ENCODE results near the gene AKT2. TPM values are rescaled to one million over a fixed set of nuclear protein-coding genes. Genes with fewer than 3 reads are reported as not detected.
A peak's percentile ranks its signal among the peaks of the same experiment; 100 is the strongest.

Gene AKT2
- total RNA-seq, 4 donors from 2014 or later = 63.2 to 266 (median 138) TPM

DNA sequence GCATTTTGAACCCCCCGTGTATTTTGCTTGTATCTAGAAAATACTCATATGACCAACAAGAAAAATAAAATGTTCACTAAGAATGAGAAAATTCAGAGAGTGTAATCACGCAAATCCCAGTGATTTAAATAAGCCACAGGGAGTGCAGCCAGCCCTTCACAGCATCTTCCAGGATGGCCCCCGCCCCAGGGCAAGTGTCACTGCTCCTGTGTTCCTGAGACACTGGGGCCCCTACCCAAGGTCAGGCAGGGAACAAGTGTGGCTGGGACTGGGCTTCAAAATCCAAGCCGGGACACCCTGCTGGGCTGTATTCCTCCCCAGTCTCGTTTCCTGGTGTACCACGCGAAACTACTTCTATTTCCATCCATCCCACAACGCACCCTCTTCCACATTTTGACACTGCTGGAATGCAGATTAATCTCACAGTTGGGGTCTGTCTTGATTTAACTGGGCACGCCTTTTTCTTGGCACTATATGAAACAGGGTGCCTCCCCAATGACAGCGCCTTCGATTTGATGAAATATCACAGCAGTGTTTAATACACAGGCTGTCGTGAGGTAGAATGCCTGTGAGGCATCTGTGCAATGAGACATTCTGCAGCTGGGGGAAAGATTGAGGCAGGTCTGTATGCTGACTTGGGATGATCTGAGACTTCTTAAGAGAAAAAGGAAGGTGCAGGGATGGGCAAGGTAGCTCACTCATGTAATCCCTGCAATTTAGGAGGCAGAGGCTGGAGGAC is 40.4 kb downstream of the AKT2 start:
- no peak overlapping the region for H3K4me3 ChIP-seq
- no peak overlapping the region for H3K27ac ChIP-seq
- H3K27me3 ChIP-seq = no peaks in the 10 kb centered on the region
- 87 to 88% methylated on average over 7 to 12 of the region's 12 CpGs for WGBS, 2 donors (ENCODE audit: low coverage in 1 of 2)
- in situ Hi-C loops (cut with MboI; ENCODE audit: low pct_ligation_motif_present in 1 of 4, low pct_unique_long_range_greater_than_20kb in 1 of 4, low sequenced_read_pairs in 3 of 4) = no loop called here
- intact Hi-C loops (cut with DNase I; ENCODE audit: low total_unique reads) = no loop called here
- H3K36me3 ChIP-seq = peaks cover 0 to 16% (median 4%) of the 10 kb centered on the region in 4 donors
- no peak for DNase-seq
- TF ChIP-seq POLR2AphosphoS5 (IDR thresholded peaks at IDR 0.05) = no peak
- TF ChIP-seq, protein P1, sequence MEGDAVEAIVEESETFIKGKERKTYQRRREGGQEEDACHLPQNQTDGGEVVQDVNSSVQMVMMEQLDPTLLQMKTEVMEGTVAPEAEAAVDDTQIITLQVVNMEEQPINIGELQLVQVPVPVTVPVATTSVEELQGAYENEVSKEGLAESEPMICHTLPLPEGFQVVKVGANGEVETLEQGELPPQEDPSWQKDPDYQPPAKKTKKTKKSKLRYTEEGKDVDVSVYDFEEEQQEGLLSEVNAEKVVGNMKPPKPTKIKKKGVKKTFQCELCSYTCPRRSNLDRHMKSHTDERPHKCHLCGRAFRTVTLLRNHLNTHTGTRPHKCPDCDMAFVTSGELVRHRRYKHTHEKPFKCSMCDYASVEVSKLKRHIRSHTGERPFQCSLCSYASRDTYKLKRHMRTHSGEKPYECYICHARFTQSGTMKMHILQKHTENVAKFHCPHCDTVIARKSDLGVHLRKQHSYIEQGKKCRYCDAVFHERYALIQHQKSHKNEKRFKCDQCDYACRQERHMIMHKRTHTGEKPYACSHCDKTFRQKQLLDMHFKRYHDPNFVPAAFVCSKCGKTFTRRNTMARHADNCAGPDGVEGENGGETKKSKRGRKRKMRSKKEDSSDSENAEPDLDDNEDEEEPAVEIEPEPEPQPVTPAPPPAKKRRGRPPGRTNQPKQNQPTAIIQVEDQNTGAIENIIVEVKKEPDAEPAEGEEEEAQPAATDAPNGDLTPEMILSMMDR (IDR thresholded peaks at IDR 0.05) = no peak
- TF ChIP-seq EP300 (IDR thresholded peaks at IDR 0.05; ENCODE audit: low read depth) = no peak
- no peak for TF ChIP-seq POLR2A (IDR thresholded peaks at IDR 0.05)
- no peaks in the 10 kb centered on the region for H3K9me3 ChIP-seq
- H3K4me1 ChIP-seq = peaks cover 0 to 4% (median 2%) of the 10 kb centered on the region in 4 donors

DNA sequence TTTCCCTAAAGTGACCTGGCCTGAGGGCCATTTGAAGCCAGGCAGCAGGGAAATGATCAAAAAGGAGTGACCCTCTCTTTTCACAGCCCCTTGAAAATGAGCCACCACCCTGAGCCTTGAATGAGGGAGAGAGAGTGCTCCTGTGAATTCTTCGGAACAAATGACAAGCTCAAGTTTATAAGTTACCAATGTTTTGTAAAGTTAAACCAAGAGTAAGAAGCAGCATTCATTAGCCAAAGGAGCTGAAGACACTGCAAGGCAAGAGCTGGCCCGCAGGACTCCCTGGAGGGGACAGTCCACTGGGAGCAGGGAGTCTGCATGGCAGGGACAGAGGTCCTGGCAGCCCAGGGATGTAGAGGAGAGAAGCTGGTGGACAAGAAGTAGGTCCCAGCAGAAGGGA is 42.0 kb downstream of the AKT2 start:
- WGBS, 2 donors (ENCODE audit: low coverage in 1 of 2) = 98 to 100% methylated on average over 2 of the region's 2 CpGs
- Histone ChIP-seq H3K36me3 (peaks cover 0 to 26% (median 9%) of the 10 kb centered on the region in 4 donors), H3K27ac (no peak overlapping the region), H3K9me3 (no peaks in the 10 kb centered on the region), H3K27me3 (no peaks in the 10 kb centered on the region), H3K4me1 (peaks cover 0 to 4% (median 2%) of the 10 kb centered on the region in 4 donors), H3K4me3 (no peak overlapping the region)
- in situ Hi-C loops (cut with MboI; ENCODE audit: low pct_ligation_motif_present in 1 of 4, low pct_unique_long_range_greater_than_20kb in 1 of 4, low sequenced_read_pairs in 3 of 4) (no loop called here), intact Hi-C loops (cut with DNase I; ENCODE audit: low total_unique reads) (no loop called here)
- DNase-seq = no peak
- TF ChIP-seq POLR2AphosphoS5 (IDR thresholded peaks at IDR 0.05) (no peak), EP300 (IDR thresholded peaks at IDR 0.05; ENCODE audit: low read depth) (no peak), POLR2A (IDR thresholded peaks at IDR 0.05) (no peak)
- TF ChIP-seq, protein P1 (IDR thresholded peaks at IDR 0.05) = no peak

DNA sequence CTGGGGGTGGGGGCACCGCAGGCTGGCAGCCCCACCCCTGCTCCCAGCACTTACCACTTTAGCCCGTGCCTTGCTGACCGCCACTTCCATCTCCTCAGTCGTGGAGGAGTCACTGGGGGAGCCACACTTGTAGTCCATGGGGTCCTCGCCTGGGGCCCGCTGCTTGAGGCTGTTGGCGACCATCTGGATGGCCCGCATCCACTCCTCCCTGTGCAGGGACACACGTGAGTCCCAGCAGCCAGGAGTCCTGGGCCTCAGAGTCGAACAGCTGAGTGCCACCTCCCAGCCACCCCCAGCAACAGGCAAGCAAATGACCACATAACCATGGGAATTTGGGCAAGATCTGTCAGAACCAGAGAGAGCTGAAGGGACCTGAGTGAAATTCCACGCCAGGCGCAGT is 42.7 kb downstream of the AKT2 start:
- Histone ChIP-seq H3K4me3 (no peak overlapping the region), H3K36me3 (peaks cover 0 to 31% (median 12%) of the 10 kb centered on the region in 4 donors)
- WGBS, 2 donors (ENCODE audit: low coverage in 1 of 2) = 88% methylated on average over 12 of the region's 12 CpGs; no CpG with 5 or more reads in 1 of the 2 donors

DNA sequence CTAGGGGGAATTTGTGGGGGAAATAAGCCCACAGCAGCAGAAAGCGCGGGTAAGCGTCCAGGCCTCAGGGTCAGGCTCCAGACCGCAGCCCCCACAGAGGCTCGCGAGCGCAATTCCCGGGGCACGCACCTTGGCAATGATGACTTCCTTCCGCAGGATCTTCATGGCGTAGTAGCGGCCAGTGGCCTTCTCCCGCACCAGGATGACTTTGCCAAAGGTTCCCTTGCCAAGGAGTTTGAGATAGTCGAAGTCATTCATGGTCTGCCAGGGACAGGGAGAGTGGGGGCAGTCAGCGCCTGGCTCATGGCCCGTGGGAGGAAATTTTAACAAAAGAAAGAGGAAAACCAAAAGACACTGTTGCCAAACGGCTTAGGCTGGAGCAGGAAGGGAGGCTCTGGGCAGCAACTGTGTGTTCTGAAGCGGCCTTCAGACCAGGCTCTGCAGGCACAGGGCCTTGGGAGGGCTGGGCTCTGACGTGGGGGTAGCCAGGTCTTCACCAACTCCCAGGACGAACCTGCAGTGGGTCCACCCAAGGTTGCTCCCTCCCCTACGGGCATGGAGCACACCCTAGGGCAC is 43.2 kb downstream of the AKT2 start:
- in situ Hi-C loops (cut with MboI; ENCODE audit: low pct_ligation_motif_present in 1 of 4, low pct_unique_long_range_greater_than_20kb in 1 of 4, low sequenced_read_pairs in 3 of 4) (no loop called here), intact Hi-C loops (cut with DNase I; ENCODE audit: low total_unique reads) (no loop called here)
- DNase-seq = no peak
- 88% methylated on average over 20 of the region's 21 CpGs; no CpG with 5 or more reads in 1 of the 2 donors for WGBS, 2 donors (ENCODE audit: low coverage in 1 of 2)
- H3K36me3 ChIP-seq = peaks cover 0 to 37% (median 15%) of the 10 kb centered on the region in 4 donors
- no peaks in the 10 kb centered on the region for H3K27me3 ChIP-seq
- H3K4me3 ChIP-seq = no peak overlapping the region
- H3K27ac ChIP-seq = peak overlapping the region in 2 of 4 donors; percentile 17 to 30
- H3K4me1 ChIP-seq = peaks cover 0 to 4% (median 2%) of the 10 kb centered on the region in 4 donors
- H3K9me3 ChIP-seq = no peaks in the 10 kb centered on the region
- TF ChIP-seq POLR2A (IDR thresholded peaks at IDR 0.05) (no peak), EP300 (IDR thresholded peaks at IDR 0.05; ENCODE audit: low read depth) (no peak), POLR2AphosphoS5 (IDR thresholded peaks at IDR 0.05) (no peak)
- TF ChIP-seq, protein P1 (IDR thresholded peaks at IDR 0.05) = no peak

More for the DNA sequence above, 42.7 kb downstream of the AKT2 start:
- H3K27me3 ChIP-seq = no peaks in the 10 kb centered on the region
- intact Hi-C loops (cut with DNase I; ENCODE audit: low total_unique reads) (no loop called here), in situ Hi-C loops (cut with MboI; ENCODE audit: low pct_ligation_motif_present in 1 of 4, low pct_unique_long_range_greater_than_20kb in 1 of 4, low sequenced_read_pairs in 3 of 4) (no loop called here)
- no peak for DNase-seq
- peaks cover 0 to 4% (median 2%) of the 10 kb centered on the region in 4 donors for H3K4me1 ChIP-seq
- no peaks in the 10 kb centered on the region for H3K9me3 ChIP-seq
- TF ChIP-seq EP300 (IDR thresholded peaks at IDR 0.05; ENCODE audit: low read depth) (no peak), POLR2AphosphoS5 (IDR thresholded peaks at IDR 0.05) (no peak), POLR2A (IDR thresholded peaks at IDR 0.05) (no peak)
- TF ChIP-seq, protein P1 (IDR thresholded peaks at IDR 0.05) = no peak
- peak overlapping the region in 2 of 4 donors; percentile 17 to 30 for H3K27ac ChIP-seq

Measured in transverse colon (tissue), 4 donors.